NCI-H1417 treated with DMSO at 0.1 percent for 48 hours (cell line): Measurements from ENCODE around the gene CCDC178.
"Not testable (repeated sequence)": the region's sequence is repeated elsewhere in the genome, so short reads cannot be mapped to it uniquely, and the experiment has no call there.

ENCODE experiments used
- DNase-seq: peaks from one replicate; lab custom pipeline; 2025; lab: John Stamatoyannopoulos, UW

CCDC178 gene

GRCh38 chr18:33355263-33355662 is 85.3 kb downstream of the CCDC178 start:
- DNase-seq = no peak

DNA sequence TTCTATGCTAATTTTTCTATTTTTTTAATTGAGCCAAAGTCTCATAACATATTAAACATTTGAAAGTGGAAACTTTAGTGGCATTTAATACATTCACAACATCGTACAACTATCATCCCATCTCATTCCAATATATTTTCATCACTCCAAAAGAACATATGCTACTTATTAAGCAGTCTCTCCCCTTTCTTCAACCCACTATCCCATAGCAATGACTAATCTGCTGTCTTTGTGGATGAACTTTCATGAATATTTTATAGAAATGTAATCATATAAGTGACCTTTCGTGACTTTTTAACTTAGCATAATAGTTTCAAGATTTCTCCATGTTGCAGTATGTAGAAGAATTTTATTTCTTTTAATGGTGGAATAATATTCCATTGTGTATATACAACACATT is 90.3 kb downstream of the CCDC178 start:
- DNase-seq = no peak

DNA sequence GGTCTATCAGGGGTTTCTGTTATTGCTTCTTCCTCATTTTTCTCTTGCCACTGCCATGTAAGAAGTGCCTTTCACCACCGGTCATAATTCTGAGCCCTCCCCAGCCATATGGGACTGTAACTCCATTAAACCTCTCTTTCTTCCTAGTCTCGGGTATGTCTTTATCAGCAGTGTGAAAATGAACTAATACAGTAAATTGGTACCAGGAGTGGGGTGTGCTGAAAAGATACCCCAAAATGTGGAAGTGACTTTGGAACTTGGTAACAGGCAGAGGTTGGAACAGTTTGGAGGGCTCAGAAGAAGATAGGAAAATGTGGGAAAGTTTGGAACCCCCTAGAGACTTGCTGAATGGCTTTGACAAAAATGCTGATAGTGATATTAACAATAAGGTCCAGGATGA is 100.8 kb downstream of the CCDC178 start:
- not testable (repeated sequence) for DNase-seq

DNA sequence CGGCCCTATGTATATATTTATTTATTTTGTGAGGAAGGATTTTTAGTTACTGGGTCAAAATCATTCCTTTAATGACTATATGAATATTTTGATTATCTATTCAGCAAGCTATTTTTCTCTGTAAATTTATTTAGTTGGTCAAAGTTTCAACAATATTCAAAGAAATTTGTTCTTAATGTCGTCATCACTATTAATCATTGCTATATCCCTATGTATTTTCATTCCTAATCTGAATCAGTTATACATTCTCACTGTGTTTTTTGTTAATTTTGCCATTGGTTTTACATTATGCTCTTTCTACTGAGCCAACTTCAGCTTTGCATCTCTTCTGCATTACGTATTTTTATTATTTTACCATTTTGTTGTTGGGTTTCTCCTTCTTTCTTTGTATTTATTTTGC is 105.7 kb downstream of the CCDC178 start:
- no peak for DNase-seq

DNA sequence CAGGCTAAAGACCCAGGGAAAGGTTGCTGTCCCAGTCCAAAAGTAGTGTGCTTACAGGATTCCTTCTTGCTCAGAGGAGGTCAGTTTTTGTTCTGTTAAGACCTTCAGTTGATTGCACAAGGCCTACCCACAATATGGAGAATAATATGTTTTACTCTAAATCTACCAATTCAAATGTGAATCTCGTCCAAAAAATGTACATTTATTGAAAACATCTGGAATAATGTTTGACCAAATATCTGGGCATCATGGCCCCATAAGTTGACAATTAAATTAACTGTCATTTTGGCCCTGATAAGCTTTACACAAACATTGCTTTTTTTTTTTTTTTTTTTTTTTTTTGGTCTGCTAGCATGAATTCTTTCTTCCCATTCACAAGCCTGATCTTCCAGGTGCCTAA is 109.8 kb downstream of the CCDC178 start:
- no peak for DNase-seq

DNA sequence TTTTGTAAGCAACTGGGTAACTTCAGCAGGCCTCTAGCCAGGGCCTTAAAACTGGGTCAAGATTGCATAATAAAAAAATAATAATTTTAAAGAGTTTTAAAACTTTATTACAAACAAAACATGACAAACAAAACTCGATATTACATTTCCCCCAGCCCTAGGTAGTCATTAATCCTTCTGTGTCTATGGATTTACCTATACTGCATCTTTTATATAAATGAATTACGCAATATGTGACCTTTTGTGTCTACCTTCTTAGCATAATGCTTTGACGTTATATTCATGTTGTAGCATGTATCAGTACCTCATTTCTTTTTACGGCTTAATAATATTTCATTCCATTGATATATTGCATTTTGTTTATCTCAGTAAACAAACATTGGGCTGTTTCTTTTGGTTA is 113.5 kb downstream of the CCDC178 start:
- DNase-seq = no peak

- DNase-seq = no peak
These were observed 122.9 kb downstream of the CCDC178 start for GRCh38 chr18:33317640-33318039.

GRCh38 chr18:33316146-33316587 is 124.4 kb downstream of the CCDC178 start:
- DNase-seq = no peak

GRCh38 chr18:33307520-33307919 is 133.0 kb downstream of the CCDC178 start:
- no peak for DNase-seq

- DNase-seq = no peak
These were observed 136.2 kb downstream of the CCDC178 start for GRCh38 chr18:33304277-33304676.

DNA sequence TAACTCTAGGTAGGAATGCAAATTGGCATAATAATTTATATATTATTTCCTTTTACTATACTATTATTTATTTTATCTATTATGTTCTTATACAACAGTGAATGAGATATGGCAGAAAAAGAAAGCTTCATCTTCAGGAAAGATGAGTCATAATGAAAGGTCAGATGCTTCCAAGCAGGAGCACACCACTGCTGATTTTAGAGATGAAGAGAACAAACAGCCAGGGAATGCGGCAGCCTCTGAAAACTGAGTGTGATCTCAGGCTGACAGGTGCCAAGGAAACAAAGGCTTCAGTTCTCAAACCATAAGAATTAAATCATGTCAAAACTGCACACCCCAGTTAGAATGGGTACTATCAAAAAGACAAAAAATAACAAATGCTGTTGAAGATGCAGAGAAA is 149.0 kb downstream of the CCDC178 start:
- peak; percentile 2 for DNase-seq

DNA sequence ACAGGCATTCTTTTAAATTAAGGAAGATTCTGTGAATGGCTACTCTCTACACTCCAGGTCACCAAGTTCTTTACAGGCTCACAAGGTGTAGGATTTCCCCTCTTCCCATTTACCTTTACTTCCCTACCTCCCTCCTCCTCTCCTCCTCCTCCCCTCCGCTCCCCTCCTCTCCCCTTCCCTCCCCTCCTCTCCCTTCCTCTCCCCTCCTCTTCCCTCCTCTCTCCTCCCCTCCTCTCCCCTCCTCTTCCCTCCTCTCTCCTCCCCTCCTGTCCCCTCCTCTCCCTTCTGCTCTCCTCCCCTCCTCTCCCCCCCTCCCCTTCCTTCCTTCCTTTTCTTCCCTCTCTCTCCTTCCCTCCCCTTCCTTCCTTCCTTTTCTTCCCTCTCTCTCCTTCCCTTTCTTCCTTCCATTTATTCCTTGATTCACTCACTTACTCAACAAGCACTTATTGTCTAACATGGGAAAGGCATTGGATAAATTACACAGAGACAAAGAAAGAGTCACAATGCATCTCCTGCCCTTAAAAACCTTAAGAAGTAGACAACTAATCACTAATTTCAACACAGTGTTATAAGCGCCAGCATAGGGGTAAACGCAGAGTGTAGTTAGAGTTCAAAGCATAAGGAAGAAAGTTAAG is 152.3 kb downstream of the CCDC178 start:
- no peak for DNase-seq

DNA sequence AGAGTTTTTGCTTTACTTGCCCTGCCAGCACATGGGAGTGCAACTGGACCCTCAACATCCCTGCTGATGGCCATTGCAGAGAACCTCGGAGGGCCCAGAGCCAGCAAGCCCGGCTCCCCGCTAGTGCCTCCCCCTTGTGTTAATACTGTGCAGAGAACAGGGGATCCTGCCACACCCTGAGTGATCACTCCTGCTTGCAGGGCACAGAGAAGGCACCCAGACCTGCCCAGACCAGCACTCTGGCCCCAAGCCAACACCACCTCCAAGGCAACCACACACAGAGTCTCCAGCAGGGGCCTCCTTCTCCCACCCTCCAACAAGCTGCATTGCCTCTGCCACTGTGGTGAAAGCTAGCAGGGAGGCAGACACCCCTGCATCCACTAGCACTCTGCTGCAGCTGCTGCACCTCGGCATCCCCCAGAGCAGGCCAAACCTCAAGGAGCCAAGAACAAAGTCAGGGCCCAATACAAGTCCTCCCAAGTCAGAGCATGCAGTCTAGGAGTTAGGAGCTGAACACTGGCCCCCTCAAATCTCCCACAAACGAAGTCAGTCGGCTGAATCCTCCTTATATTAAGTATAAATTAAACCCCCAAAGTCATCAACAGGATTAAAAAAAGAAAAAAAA is 157.7 kb downstream of the CCDC178 start:
- no peak for DNase-seq

DNA sequence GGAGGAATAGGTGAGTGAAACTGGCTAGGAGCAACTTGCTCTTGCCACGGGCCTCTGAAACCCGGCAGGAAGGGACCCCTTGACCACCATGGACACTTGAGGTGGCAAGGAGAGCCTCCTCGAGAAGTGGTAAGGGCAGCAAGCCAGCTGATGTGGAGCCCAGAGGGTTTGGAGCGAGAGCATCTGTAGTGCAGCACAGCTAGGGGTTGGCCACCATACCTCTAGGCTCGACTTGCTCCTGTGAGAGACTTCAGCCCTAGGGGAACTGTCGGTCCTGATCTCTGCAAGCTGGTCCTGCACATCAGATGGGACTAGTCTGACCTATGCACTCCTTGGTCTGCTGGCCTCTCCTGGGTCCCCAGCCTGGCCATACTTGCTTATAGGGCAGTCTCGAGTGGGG is 158.4 kb downstream of the CCDC178 start:
- no peak for DNase-seq

DNA sequence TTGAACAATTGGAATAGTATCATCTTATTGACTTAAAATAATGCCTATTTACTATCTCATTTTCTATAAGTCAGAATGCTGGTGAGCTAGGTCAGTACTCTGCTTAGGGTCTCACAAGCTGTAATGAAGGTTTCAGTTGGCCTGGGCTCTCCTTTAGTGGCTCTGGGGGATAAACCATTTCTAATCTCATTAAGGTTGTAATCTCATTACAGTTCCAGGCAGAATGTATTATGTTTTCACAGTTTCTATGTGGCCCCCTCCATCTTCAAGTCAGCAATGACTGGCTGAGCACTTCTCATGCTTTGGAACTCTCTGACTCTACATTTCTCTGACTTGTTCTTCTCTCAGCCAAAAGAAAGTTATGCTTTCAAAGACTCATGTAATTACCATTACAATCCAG is 163.1 kb downstream of the CCDC178 start:
- DNase-seq = no peak

- DNase-seq = no peak
These were observed 164.7 kb downstream of the CCDC178 start for GRCh38 chr18:33275843-33276242.

DNA sequence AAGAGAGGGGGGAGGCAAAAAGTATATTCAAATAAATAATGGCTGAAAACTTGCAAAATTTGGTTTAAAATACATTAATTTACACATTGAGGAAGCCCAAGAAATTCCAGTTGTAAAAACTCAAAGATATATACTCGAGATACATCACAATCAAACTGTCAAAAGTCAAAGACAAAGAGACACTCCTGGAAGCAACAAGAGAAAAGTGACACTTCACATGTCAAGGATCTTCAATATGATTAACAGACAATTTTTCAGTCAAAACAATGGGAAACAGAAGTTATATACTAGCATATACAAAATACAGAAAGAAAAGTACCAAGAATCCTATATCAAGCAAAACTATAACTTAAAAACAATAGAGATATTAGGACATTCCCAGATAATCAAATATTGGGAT is 170.2 kb downstream of the CCDC178 start:
- DNase-seq = no peak

DNA sequence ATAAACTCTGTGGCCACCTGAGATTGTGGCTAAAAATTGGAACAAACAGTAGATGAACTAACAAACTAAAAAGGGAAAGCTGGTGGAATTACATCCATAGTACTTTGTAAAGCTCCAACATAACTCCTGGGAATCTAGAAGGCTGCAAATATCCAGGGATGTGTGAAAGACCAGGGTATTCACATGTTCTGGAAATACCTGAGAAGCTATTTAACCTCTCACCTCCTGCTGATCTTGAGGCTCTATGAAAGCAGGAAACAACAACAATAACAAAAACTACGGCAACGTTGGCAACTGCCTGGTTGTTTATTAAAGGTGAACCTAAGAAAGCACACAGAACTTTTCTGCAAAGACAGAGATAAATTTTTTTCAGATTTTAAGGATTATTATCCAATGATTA is 171.3 kb downstream of the CCDC178 start:
- DNase-seq = no peak

- no peak for DNase-seq
These were observed 176.0 kb downstream of the CCDC178 start for GRCh38 chr18:33264566-33264965.

- DNase-seq = no peak
These were observed 201.2 kb downstream of the CCDC178 start for GRCh38 chr18:33239298-33239697.

GRCh38 chr18:33232318-33232626 is 208.2 kb downstream of the CCDC178 start:
- no peak for DNase-seq

- DNase-seq = peak; percentile 58
These were observed 208.8 kb downstream of the CCDC178 start for GRCh38 chr18:33231474-33232317.

- DNase-seq = no peak
These were observed 228.2 kb downstream of the CCDC178 start for GRCh38 chr18:33212363-33212762.
